ENCODE measurements around the gene EXOC4. TPM values are rescaled to one million over a fixed set of nuclear protein-coding genes. Genes with fewer than 3 reads are reported as not detected.

EXOC4 gene
- total RNA-seq, 2 experiments from 2014 or later, result 58.0 to 59.9 TPM

DNA sequence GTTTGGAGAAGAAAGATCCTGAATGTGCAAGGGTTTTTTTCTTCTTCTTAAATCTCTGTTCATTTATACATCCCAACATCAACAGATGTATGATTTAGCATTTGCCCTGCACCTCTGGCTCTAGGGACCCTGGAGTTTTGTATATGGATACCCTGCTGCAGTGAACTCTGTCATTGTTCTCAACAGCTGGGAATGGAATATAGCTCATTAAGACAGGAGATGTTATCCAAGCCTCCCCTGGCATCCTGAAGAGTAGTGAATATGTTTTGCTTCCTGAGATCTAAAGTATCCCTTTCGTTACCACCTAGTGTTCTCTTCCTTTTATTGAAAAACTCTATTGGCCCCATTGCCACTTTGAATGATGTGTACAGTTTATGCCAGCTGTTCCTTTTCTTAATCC, 275.9 kb downstream of the EXOC4 start:
- CTCF ChIA-PET, result no interaction called here
- Mint-ChIP-seq H3K4me3 (no peak overlapping the region), H3K4me1 (ENCODE audit: low read depth) (peaks cover 10% of the 10 kb centered on the region), H3K27me3 (no peaks in the 10 kb centered on the region), H3K36me3 (ENCODE audit: low read depth) (peaks cover 1% of the 10 kb centered on the region), H3K9me3 (peaks cover 2% of the 10 kb centered on the region), H3K27ac (no peak overlapping the region)
- Histone ChIP-seq H3K4me1 (ENCODE audit: insufficient read depth, low read length) (no peaks in the 10 kb centered on the region), H3K9me3 (ENCODE audit: control insufficient read depth in 1 of 2, insufficient read depth in 1 of 2, low read length in 2 of 2) (no peaks in the 10 kb centered on the region), H3K4me3 (ENCODE audit: low read length) (no peak overlapping the region), H3K27ac (ENCODE audit: low read depth in 1 of 2, low read length in 2 of 2) (no peak overlapping the region), H3K36me3 (ENCODE audit: insufficient read depth, low read length) (no peaks in the 10 kb centered on the region), H3K27me3 (ENCODE audit: control insufficient read depth in 1 of 2, insufficient read depth in 2 of 2, low read length in 2 of 2) (no peaks in the 10 kb centered on the region)
- TF ChIP-seq, protein P1, sequence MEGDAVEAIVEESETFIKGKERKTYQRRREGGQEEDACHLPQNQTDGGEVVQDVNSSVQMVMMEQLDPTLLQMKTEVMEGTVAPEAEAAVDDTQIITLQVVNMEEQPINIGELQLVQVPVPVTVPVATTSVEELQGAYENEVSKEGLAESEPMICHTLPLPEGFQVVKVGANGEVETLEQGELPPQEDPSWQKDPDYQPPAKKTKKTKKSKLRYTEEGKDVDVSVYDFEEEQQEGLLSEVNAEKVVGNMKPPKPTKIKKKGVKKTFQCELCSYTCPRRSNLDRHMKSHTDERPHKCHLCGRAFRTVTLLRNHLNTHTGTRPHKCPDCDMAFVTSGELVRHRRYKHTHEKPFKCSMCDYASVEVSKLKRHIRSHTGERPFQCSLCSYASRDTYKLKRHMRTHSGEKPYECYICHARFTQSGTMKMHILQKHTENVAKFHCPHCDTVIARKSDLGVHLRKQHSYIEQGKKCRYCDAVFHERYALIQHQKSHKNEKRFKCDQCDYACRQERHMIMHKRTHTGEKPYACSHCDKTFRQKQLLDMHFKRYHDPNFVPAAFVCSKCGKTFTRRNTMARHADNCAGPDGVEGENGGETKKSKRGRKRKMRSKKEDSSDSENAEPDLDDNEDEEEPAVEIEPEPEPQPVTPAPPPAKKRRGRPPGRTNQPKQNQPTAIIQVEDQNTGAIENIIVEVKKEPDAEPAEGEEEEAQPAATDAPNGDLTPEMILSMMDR (IDR thresholded peaks at IDR 0.05), result no peak
- intact Hi-C loops (cut with DNase I, micrococcal nuclease), result no loop called here
- DNase-seq, result no peak
- ATAC-seq (ENCODE audit: poor library complexity), result no peak
- POLR2A ChIA-PET, result no interaction called here

GRCh38 chr7:133529861-133530260, 277.0 kb downstream of the EXOC4 start:
- Histone ChIP-seq H3K36me3 (ENCODE audit: insufficient read depth, low read length) (no peaks in the 10 kb centered on the region), H3K27ac (ENCODE audit: low read depth in 1 of 2, low read length in 2 of 2) (no peak overlapping the region), H3K27me3 (ENCODE audit: control insufficient read depth in 1 of 2, insufficient read depth in 2 of 2, low read length in 2 of 2) (no peaks in the 10 kb centered on the region), H3K9me3 (ENCODE audit: control insufficient read depth in 1 of 2, insufficient read depth in 1 of 2, low read length in 2 of 2) (no peaks in the 10 kb centered on the region), H3K4me3 (ENCODE audit: low read length) (no peak overlapping the region), H3K4me1 (ENCODE audit: insufficient read depth, low read length) (no peaks in the 10 kb centered on the region)
- DNase-seq (no peak), ATAC-seq (ENCODE audit: poor library complexity) (no peak)
- ChIA-PET CTCF (no interaction called here), POLR2A (no interaction called here)
- H3K36me3 Mint-ChIP-seq (ENCODE audit: low read depth), result peaks cover 11% of the 10 kb centered on the region
- H3K27ac Mint-ChIP-seq, result no peak overlapping the region
- no peaks in the 10 kb centered on the region for H3K9me3 Mint-ChIP-seq
- H3K4me3 Mint-ChIP-seq, result no peak overlapping the region
- H3K4me1 Mint-ChIP-seq (ENCODE audit: low read depth), result peaks cover 15% of the 10 kb centered on the region
- no peaks in the 10 kb centered on the region for H3K27me3 Mint-ChIP-seq
- intact Hi-C loops (cut with DNase I, micrococcal nuclease), result no loop called here
- TF ChIP-seq, protein P1 (IDR thresholded peaks at IDR 0.05), result no peak

DNA sequence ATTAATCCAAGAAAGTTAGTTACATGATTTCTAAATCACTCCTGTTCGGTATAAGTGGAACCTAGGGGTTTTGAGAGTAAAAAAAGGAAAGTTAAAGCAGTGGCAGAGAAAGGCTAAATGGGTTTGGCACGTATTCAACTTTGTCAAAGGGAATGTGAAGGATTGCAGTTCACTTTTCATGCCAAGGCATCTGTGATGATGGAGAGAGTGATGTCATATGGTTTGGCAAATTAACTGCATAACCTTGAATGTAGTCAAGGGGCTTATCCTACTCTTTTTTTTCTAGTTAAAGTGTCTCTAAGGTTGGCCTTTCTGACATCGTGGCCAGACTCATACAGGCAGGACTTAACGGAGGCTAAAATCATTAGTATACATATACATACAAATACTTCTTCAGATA, 277.8 kb downstream of the EXOC4 start:
- H3K27me3 Mint-ChIP-seq, result no peaks in the 10 kb centered on the region
- H3K36me3 Mint-ChIP-seq (ENCODE audit: low read depth), result peaks cover 11% of the 10 kb centered on the region
- peaks cover 13% of the 10 kb centered on the region for H3K4me1 Mint-ChIP-seq (ENCODE audit: low read depth)
- ChIA-PET POLR2A (no interaction called here), CTCF (no interaction called here)
- H3K27ac ChIP-seq (ENCODE audit: low read depth in 1 of 2, low read length in 2 of 2), result no peak overlapping the region
- ATAC-seq (ENCODE audit: poor library complexity) (no peak), DNase-seq (no peak)
- H3K27me3 ChIP-seq (ENCODE audit: control insufficient read depth in 1 of 2, insufficient read depth in 2 of 2, low read length in 2 of 2), result no peaks in the 10 kb centered on the region
- H3K4me3 ChIP-seq (ENCODE audit: low read length), result no peak overlapping the region
- H3K4me3 Mint-ChIP-seq, result no peak overlapping the region
- no peaks in the 10 kb centered on the region for H3K9me3 ChIP-seq (ENCODE audit: control insufficient read depth in 1 of 2, insufficient read depth in 1 of 2, low read length in 2 of 2)
- no peaks in the 10 kb centered on the region for H3K36me3 ChIP-seq (ENCODE audit: insufficient read depth, low read length)
- no peak overlapping the region for H3K27ac Mint-ChIP-seq
- TF ChIP-seq, protein P1 (IDR thresholded peaks at IDR 0.05), result no peak
- no peaks in the 10 kb centered on the region for H3K9me3 Mint-ChIP-seq
- intact Hi-C loops (cut with DNase I, micrococcal nuclease), result no loop called here
- no peaks in the 10 kb centered on the region for H3K4me1 ChIP-seq (ENCODE audit: insufficient read depth, low read length)
